Gastrocnemius medialis (tissue), 4 donors: ENCODE data around the gene RELL1.

ENCODE experiments used
- CTCF ChIP-seq, 5 experiments: fragments of 450-650 bp in 3 of 5; fragments of 200-600 bp in 2 of 5; sonication (generic) in 2 of 5; IDR thresholded peaks in 4 of 5; conservative IDR thresholded peaks in 1 of 5; 1 replicate in 4 of 5; 2 replicates in 1 of 5; pipeline ENCODE4 v1.5.1; 2016 to 2019; ENCODE audit warnings: antibody characterized with exemption in 5 of 5, mild to moderate bottlenecking in 3 of 5, moderate library complexity in 3 of 5
- POLR2A ChIP-seq, 2 donors: fragments of 450-650 bp; IDR thresholded peaks; one replicate each; pipeline ENCODE4 v1.6.1; 2017; ENCODE audit warnings: antibody characterized with exemption in 2 of 2, mild to moderate bottlenecking in 2 of 2, moderate library complexity in 2 of 2

DNA sequence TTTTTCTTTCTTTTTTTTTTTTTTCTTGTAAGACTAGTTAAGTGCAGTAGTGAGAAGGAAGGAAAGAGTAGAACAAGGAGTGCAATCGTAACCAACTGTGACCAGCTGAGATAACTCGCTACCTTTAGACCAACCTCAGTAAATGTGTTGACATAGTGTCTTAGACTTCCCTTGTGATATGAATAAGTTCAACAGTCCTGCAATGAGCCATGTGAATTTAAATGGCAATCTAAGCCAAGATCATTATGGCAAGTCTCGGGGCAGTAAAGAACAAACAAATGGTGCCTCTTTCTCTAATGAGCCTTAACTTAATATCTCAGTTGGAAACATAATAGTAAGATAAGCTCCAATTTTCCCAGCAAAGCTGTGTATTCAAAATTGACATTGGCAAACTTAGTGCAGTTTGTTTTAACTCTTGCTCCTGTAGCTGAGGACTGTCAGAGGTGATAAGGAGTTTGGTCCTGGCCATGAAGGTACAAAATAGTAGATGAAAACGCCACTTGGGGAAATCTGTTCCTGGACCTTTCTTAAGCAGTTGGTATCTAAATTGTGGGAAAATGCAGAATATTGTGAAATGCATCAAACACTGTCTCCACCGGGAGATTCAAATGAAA is 13.8 kb upstream of the RELL1 start:
- no peak for TF ChIP-seq POLR2A (IDR thresholded peaks at IDR 0.05)
- no peak for TF ChIP-seq CTCF (IDR thresholded peaks at IDR 0.05 in 4 of 5, conservative IDR thresholded peaks at IDR 0.05 in 1 of 5)
